LoVo (cell line): ENCODE data around the gene DNASE1L1.

Source experiments
- DNase-seq: peaks from one replicate; pipeline ENCODE4 v3.0.0-alpha.2; 2016; ENCODE audit warnings: low spot score

DNASE1L1 gene

DNA sequence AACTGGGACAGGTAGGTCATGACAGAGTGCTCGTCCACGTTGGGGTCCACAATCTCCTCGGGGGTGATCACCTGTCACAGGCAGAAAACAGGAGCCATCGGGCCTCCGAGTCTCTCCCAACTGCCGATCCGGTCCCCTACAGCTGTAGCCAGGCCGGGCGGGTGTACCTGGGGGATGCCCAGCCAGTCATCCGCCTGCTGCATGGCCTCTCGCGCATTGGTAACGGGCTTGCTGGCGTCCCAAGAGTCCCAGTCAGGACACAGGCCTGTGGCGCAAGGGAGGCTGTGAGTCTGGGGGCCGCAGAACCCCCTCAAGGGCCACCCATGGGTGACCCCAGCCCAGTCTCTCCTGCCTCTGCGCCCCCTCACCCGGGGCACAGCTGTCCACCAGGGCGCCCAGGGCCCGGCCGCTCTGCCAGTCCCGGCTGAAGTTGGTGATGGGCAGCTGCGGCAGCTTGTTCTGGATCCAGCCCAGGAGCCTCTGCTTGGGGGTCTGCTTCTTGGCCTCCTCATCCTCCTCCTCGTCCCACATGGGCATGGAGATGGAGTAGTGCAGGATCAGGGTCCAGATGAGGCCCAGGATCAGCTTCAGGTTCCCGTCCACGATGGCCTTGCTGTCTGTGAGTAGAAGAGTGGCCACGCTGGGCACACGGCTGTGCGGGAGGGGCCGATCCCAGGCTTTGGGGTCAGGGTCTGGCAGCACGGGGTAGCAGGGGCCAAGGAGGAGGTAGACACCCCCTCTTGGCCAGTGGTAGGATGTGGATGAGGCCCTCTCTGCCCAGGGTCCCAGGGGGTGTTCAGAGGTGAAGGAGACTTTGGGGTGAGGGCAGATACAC, 41.4 kb downstream of the DNASE1L1 start:
- no peak for DNase-seq

DNA sequence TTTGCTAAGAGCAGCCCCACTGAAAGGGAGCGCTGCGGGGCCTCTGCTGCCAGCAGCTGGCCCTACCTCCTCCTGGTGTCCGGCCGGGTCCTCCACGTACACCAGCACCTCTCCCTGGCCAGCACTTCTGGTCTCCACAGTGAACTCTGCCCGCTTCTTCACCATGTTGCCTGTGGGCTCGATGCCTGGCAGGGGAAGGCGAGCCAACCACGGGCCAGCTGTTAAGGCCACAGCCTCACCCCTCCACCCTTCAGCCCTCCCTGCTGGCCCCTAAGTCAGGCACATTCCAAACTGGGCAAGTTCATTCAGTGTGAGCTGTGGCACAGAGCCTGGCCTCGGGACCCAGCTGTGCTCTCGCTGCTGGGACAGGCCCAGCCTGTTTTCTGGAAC, 42.4 kb downstream of the DNASE1L1 start:
- DNase-seq, result no peak

- DNase-seq, result no peak
These were observed 42.9 kb downstream of the DNASE1L1 start for GRCh38 chrX:154365997-154366665.

GRCh38 chrX:154365052-154365600, 43.9 kb downstream of the DNASE1L1 start:
- no peak for DNase-seq

- DNase-seq, result no peak
These were observed 45.2 kb downstream of the DNASE1L1 start for GRCh38 chrX:154363706-154364439.

GRCh38 chrX:154362085-154362742, 46.8 kb downstream of the DNASE1L1 start:
- DNase-seq, result no peak

DNA sequence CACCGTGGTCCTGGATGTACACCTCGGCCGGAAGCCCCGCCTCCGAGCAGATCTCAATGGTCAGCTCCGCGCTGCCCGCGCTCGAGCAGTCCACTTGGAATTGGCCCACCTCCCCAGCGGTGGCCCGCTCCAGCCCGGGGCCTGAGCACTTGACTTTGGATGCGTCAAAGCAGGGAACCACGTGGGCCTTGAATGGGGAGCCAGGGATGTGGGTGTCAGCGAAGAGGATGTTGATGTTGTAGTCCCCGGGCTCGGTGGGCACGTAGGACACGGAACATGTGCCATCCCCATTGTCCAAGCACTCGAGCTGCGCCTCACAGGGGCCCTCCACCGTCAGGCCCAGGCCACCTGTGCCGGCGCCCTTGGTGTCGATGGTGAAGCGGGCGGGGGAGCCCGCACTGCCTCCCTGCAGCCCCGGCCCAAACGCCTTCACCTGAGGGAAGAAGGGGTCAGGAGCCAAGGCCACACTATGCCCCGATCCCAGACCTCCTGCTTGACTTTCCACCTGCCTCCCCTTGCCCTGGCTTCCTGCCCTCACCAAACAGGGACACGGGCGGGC, 48.8 kb downstream of the DNASE1L1 start:
- no peak for DNase-seq

- no peak for DNase-seq
These were observed 49.5 kb downstream of the DNASE1L1 start for GRCh38 chrX:154359362-154360154.

- DNase-seq, result no peak
These were observed 50.2 kb downstream of the DNASE1L1 start for GRCh38 chrX:154358829-154359228.

DNA sequence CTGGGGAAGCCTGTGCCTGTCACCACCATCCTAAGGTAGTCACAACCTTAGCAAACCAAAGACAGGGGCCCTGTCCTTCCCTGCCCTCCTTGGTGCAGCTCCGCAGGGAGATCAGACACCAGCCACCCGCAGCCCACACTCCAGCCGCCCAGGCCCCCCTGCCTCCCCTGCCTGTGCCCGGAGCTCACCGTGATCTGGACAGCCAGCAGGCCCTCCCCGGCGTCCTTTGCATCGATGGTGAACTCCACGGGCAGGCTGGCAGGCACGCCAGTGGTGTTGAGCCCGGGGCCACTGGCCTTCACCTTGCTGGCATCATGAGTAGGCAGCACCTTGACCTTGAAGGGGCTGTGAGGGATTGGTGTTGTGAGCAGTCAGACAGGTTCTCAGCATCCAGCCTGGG, 51.0 kb downstream of the DNASE1L1 start:
- no peak for DNase-seq

- no peak for DNase-seq
These were observed 51.8 kb downstream of the DNASE1L1 start for GRCh38 chrX:154357205-154357604.

DNA sequence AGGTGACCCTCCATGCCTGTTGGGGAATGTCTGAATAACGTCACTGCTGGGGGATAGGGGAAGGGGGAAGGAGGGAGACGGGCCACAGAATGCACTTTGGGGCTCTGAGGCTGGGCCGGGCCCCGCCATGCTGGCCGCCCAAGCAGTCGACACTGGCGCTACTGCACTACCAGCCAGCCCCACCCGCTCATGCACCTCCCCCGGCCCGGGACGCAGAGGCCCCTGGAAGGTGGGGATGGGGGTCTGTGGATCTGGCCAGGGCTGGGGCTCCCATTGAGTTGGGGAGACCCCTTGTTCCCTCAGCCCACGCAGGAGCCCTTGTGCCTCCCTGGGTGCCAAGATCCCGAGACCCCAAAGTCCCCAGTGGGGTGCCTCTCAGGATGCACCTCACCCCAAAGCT, 52.5 kb downstream of the DNASE1L1 start:
- no peak for DNase-seq

DNA sequence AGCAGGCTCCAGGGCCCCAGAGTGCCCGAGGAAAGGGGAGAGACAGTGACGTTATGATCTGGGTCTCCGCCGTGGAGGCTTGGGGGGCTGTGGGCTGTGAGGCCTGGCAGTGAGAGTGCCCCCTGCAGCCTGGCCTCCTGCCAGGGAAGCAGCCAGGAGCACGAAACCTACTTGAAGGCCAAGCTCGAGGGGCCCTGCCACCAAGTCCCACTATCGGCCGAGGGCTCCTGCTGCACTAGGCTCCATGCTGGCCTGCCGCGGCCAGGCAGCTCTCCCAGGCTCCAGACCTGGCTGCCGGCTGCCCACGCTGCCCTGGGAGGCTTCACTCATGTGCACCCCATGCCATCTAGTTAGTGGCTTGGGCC, 53.3 kb downstream of the DNASE1L1 start:
- no peak for DNase-seq

- DNase-seq, result no peak
These were observed 53.8 kb downstream of the DNASE1L1 start for GRCh38 chrX:154355094-154355775.

DNA sequence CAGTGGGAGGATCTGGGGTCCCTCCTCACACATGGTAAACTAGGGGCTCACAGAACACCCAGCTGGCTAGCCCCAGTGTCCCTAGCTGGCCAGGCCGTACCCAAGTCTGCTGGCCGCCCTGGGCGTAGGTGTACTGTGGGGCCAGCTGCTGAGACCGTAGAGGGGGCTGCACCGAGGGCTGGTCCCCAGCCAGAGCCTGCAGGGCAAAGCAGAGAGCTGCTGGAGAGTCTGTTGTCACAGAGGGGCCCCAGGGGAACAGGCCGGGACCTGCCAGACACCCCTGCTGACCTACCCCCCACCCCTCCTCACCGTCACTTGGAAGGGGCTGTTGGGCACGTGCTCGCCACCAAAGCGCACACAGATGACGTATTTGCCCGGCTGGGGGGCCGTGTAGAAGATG, 54.5 kb downstream of the DNASE1L1 start:
- no peak for DNase-seq

- DNase-seq, result no peak
These were observed 55.0 kb downstream of the DNASE1L1 start for GRCh38 chrX:154354013-154354412.

DNA sequence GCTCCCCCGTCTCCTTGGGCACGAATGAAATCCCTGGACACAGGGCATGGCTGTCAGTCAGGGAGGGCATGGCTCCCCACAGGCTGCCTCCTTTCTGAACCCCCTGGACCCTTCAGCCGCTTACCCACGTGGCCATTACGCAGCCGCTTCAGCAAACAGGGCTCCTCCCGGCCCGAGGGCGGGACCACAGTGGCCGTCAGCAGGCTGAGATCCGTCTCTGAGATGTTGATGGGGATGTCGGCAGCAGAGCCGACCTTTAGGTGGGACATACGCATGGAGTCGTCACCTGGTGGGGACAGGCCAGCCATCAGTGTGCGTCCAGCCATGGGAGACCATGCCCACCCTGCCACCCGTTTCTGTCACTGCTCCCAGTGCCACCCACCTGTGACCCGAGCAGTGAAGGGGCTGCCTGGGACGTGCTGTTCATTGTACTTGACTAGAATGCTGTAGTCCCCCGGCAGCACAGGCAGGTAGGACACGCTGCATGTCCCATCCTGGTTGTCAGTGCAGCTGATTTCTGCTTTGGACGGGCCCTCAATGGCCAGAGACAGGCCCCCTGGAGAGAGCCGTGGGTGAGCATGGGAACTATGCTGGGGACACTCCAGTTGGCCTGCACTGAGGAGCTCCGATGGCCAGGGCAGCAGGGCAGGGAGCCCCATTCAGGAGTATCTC, 55.7 kb downstream of the DNASE1L1 start:
- DNase-seq, result no peak

GRCh38 chrX:154352466-154352865, 56.6 kb downstream of the DNASE1L1 start:
- DNase-seq, result no peak

- DNase-seq, result no peak
These were observed 57.0 kb downstream of the DNASE1L1 start for GRCh38 chrX:154352012-154352401.
